ENCODE data around the gene MOK.

DNA sequence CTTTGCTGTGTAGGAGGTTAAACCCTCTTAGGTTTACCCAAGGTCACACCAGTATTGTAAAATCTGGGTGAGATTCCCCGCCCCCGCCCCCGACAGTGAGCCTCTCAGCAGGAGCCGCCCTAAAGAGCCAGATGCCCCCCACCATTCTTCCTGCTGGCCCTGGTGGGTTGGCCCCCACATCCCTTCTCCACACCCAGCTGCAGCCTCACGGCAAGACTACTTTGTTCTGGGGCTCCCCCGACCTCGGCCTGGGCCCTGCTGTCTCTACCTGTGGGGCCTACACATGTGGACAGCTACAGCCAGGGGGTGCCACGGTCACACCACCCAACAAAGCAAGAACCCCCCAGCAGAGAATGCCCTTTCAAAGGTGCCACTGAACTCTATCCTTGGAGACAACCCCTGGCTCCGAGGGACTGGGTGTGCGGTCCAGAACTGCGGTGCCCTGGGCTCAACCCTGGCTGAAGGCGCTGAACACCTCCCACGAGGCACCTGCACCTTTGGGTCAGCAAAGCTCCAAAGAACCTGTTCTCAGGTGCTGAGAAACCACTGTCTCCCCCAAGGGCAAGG lies 82.9 kb downstream of the MOK start:
- TF ChIP-seq POLR2A (IDR thresholded peaks at IDR 0.05; ENCODE audit: low read length), result no peak
- no peak for TF ChIP-seq GATA1 (IDR thresholded peaks at IDR 0.05; ENCODE audit: low read depth, low read length)
